ENCODE data around the gene FOCAD.

DNA sequence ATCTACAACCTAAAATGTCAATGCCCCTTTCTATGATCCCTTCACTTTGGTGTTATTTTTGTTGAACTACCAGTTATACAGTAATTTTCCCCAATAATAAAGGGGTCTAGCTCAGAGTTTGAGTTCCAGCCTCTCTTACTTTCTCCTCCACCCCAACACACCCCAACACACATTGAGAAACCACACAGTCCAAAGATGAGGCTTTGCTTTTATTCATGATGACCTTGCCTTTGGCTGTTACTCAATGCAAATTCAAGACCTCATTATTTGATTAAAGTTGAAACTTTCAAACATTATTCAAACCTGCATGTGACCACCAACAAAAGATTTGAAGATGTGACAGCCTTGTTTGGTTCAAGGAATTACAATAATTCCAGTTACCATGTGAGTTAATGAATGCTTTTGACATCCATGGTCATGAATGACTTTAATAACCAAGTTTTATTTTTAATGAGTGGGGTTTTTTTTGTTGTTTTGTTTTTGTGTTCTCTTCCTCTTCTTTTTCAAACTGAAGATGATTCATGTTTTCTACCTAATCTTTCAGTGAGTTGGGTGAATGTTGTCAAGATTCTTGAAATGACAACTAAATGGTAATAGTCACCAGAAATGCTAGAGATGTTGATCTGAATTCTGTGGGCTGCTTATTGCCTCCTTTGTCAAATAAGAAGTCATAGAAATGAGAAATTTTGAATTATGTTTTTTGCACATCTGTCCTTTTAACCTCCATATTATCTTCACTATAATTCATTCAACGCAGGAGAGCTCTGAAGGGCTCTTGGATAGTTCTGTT lies 241.4 kb downstream of the FOCAD start:
- TF ChIP-seq CTCF (conservative IDR thresholded peaks at IDR 0.05 in 1 of 2, IDR thresholded peaks at IDR 0.05 in 1 of 2; ENCODE audit: low read depth in 1 of 2, low read length in 2 of 2): no peak
- TF ChIP-seq EZH2 (IDR thresholded peaks at IDR 0.05; ENCODE audit: low read length, missing control alignments): no peak

All from fibroblast of lung (primary cell).